Spleen (tissue), 7 donors: ENCODE results near the gene CHKB.

Experiments used
- CTCF ChIP-seq, 11 experiments: fragments of 200-600 bp in 7 of 11; fragments of 450-650 bp in 4 of 11; sonication (generic) in 4 of 11; IDR thresholded peaks in 8 of 11; conservative IDR thresholded peaks in 3 of 11; 1 replicate in 7 of 11; 2 replicates in 4 of 11; pipeline versions ENCODE4 v1.4.0 to v1.8.0; 2016 to 2021; ENCODE audit warnings: antibody characterized with exemption in 11 of 11, inconsistent platforms in 4 of 11, mild to moderate bottlenecking in 1 of 11
- POLR2A ChIP-seq, 3 donors: fragments of 450-650 bp; IDR thresholded peaks; one replicate each; pipeline ENCODE4 v1.5.1; 2017; ENCODE audit warnings: antibody characterized with exemption in 3 of 3, mild to moderate bottlenecking in 1 of 3
- donor health status: DM: no; HTN: no; CAD: no; lungs with moderate emphysema.
- donor health status: DM: no; HTN: no; CAD: no.
- donor health status: DM: no; HTN: no; CAD: no.

- no peak for TF ChIP-seq CTCF (IDR thresholded peaks at IDR 0.05 in 8 of 11, conservative IDR thresholded peaks at IDR 0.05 in 3 of 11)
- TF ChIP-seq POLR2A (IDR thresholded peaks at IDR 0.05), result no peak
Measured at GRCh38 chr22:50574383-50574755, 8.3 kb downstream of the CHKB start.
